GM21717 (cell line): ENCODE data around the gene ATP8B4.
"Not testable (repeated sequence)": the region's sequence is repeated elsewhere in the genome, so short reads cannot be mapped to it uniquely, and the experiment has no call there.

ENCODE experiments used
- ATAC-seq: cut with Tn5 transposase; IDR thresholded peaks from one replicate; pipeline ENCODE4 v1.9.1; 2021; ENCODE audit warnings: mild to moderate bottlenecking, moderate library complexity; ENCODE audit not compliant: unreplicated experiment

Gene ATP8B4

GRCh38 chr15:49977306-49977705 lies 141.7 kb downstream of the ATP8B4 start:
- ATAC-seq = no peak

GRCh38 chr15:49964551-49964950 lies 154.5 kb downstream of the ATP8B4 start:
- ATAC-seq = no peak

GRCh38 chr15:49964061-49964460 lies 155.0 kb downstream of the ATP8B4 start:
- ATAC-seq = no peak

- ATAC-seq = not testable (repeated sequence)
Measured at GRCh38 chr15:49963033-49963772, 155.8 kb downstream of the ATP8B4 start.

- no peak for ATAC-seq
Measured at GRCh38 chr15:49962044-49962602, 156.9 kb downstream of the ATP8B4 start.

GRCh38 chr15:49953421-49953820 lies 165.6 kb downstream of the ATP8B4 start:
- ATAC-seq = no peak

- ATAC-seq = no peak
Measured at GRCh38 chr15:49946681-49947080, 172.4 kb downstream of the ATP8B4 start.

- no peak for ATAC-seq
Measured at GRCh38 chr15:49934487-49934886, 184.5 kb downstream of the ATP8B4 start.

GRCh38 chr15:49927189-49927861 lies 191.7 kb downstream of the ATP8B4 start:
- no peak for ATAC-seq

- ATAC-seq = no peak
Measured at GRCh38 chr15:49926740-49927139, 192.3 kb downstream of the ATP8B4 start.

GRCh38 chr15:49923671-49924070 lies 195.4 kb downstream of the ATP8B4 start:
- no peak for ATAC-seq

- no peak for ATAC-seq
Measured at GRCh38 chr15:49919034-49919433, 200.0 kb downstream of the ATP8B4 start.

GRCh38 chr15:49918121-49918520 lies 200.9 kb downstream of the ATP8B4 start:
- ATAC-seq = no peak

GRCh38 chr15:49916998-49917397 lies 202.0 kb downstream of the ATP8B4 start:
- no peak for ATAC-seq

- ATAC-seq = no peak
Measured at GRCh38 chr15:49915822-49916221, 203.2 kb downstream of the ATP8B4 start.

- ATAC-seq = no peak
Measured at GRCh38 chr15:49908933-49909295, 210.1 kb downstream of the ATP8B4 start.

- no peak for ATAC-seq
Measured at GRCh38 chr15:49908236-49908932, 210.6 kb downstream of the ATP8B4 start.

GRCh38 chr15:49906966-49907365 lies 212.1 kb downstream of the ATP8B4 start:
- no peak for ATAC-seq

- no peak for ATAC-seq
Measured at GRCh38 chr15:49905221-49905620, 213.8 kb downstream of the ATP8B4 start.

GRCh38 chr15:49904296-49904695 lies 214.7 kb downstream of the ATP8B4 start:
- ATAC-seq = no peak

GRCh38 chr15:49902685-49903501 lies 216.1 kb downstream of the ATP8B4 start:
- no peak for ATAC-seq
